NB4 (cell line): Measurements from ENCODE around the gene ARVCF.

Source experiments
- DNase-seq: peaks from one replicate; pipeline ENCODE4 v3.0.0; 2010; ENCODE audit warnings: low read depth
- H3K4me3 ChIP-seq: one replicate; pipeline ENCODE4 v1.5.1; 2011; ENCODE audit warnings: mild to moderate bottlenecking, low read depth, low read length, moderate library complexity
- MYC ChIP-seq: IDR thresholded peaks from 2 replicates; pipeline ENCODE4 v1.6.1; 2011; ENCODE audit warnings: low read depth, low read length
- POLR2A ChIP-seq: IDR thresholded peaks from 2 replicates; pipeline ENCODE4 v1.6.1; 2011; ENCODE audit warnings: mild to moderate bottlenecking; ENCODE audit not compliant: insufficient read length; ENCODE audit errors: extremely low read depth
- TF ChIP-seq, protein P1 (sequence below): IDR thresholded peaks from 2 replicates; pipeline ENCODE4 v1.6.1; 2011; ENCODE audit warnings: low read depth, low read length
- TF ChIP-seq, protein P2 (sequence below): IDR thresholded peaks from one replicate; pipeline ENCODE4 v1.5.1; 2012; ENCODE audit warnings: low read depth, low read length

The ARVCF gene

DNA sequence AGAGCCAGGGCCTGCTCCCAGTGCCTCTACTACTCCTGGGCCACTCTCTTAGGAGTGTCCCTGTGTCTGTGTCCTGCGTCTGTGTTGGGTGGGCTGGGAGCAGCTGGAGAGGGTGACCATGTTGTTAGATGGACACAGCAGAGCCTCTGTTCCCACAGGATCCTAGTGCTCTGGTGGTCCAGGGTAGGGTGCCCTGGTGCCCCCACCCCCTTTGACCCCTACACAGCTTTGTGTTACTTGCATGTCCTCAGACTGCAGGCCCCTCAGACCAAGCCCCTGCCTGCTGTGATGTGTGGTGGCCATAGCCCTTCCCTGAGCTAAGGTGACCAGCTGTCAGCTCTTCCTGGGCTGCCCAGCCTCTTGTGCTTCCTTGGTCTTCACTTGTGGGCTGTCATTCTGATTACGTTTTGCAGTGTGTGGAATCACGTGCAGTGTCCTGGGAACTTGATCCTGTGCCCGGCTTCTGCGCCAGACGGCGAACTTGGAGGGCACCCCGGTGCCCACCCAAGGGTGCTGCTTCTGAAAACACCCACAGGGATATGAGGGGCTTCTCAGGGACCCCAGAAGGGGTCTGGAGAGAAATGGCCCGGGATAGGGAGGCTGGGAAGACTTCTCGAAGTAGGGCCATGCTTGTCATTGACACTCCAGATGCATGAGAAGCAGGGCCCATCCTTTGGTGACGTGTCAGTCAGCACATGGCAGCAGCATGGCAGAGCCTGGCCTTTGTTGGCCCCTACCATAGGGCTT, 5.8 kb upstream of the ARVCF start:
- TF ChIP-seq POLR2A (no peak), MYC (0 out of 2 replicates have a peak, but pooled peaks have one; percentile 11)
- TF ChIP-seq, protein P1, sequence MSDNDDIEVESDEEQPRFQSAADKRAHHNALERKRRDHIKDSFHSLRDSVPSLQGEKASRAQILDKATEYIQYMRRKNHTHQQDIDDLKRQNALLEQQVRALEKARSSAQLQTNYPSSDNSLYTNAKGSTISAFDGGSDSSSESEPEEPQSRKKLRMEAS, result 0 out of 2 replicates have a peak, but pooled peaks have one; percentile 11
- TF ChIP-seq, protein P2, sequence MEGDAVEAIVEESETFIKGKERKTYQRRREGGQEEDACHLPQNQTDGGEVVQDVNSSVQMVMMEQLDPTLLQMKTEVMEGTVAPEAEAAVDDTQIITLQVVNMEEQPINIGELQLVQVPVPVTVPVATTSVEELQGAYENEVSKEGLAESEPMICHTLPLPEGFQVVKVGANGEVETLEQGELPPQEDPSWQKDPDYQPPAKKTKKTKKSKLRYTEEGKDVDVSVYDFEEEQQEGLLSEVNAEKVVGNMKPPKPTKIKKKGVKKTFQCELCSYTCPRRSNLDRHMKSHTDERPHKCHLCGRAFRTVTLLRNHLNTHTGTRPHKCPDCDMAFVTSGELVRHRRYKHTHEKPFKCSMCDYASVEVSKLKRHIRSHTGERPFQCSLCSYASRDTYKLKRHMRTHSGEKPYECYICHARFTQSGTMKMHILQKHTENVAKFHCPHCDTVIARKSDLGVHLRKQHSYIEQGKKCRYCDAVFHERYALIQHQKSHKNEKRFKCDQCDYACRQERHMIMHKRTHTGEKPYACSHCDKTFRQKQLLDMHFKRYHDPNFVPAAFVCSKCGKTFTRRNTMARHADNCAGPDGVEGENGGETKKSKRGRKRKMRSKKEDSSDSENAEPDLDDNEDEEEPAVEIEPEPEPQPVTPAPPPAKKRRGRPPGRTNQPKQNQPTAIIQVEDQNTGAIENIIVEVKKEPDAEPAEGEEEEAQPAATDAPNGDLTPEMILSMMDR, result no peak
- no peak for DNase-seq
- H3K4me3 ChIP-seq, result peak overlapping the region; percentile 81

DNA sequence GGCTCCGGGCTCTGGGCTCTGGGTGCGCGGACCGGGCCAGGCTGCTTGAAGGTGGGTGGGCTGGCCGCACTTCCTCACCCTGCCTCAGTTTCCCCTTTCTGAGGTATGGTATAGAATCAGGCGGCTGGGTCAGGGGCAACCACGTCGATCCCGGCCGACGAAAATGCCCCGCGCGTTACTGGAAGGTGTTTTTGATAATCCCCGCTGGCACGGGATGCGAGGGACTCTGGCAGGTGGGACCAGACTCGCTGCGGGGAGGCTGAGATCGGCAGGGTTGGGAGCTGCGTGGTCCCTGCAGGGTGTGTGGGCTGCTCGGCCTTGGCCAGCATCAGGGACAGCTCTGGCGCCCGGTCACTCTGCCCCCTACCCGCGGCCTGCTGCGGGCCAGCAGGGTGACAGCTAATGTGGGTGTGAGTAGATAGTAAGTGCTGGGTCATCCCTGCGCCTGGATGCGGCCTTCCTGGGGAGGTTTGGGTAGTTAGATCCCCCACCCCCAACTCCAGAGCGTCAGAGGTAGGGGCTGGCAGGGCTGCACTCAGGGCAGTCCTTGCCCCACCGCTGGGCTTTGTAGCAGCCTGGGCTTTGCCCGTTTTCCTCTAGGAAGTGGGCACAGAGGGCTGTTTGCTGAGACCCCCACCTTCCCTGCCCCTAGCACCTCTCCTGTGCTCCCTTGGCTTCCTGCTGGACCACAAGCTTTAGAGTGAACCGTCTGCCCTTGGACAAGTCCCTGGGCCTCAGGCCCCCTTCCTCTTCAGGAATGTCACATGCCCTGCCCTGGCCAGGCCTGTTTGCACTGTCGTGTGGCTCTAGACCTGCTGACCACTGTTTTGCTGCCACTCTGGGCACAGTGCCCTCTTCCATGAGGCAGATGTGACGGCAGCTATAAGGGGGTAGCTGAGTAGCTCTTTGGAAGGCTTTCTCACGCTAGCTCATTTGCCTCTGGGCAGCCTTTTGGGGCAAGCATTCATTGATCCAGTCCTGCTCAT, 4.9 kb upstream of the ARVCF start:
- TF ChIP-seq POLR2A (no peak), MYC (no peak)
- TF ChIP-seq, protein P2, result no peak
- TF ChIP-seq, protein P1, result no peak
- DNase-seq, result peak; percentile 33
- peak overlapping the region; percentile 81 for H3K4me3 ChIP-seq

DNA sequence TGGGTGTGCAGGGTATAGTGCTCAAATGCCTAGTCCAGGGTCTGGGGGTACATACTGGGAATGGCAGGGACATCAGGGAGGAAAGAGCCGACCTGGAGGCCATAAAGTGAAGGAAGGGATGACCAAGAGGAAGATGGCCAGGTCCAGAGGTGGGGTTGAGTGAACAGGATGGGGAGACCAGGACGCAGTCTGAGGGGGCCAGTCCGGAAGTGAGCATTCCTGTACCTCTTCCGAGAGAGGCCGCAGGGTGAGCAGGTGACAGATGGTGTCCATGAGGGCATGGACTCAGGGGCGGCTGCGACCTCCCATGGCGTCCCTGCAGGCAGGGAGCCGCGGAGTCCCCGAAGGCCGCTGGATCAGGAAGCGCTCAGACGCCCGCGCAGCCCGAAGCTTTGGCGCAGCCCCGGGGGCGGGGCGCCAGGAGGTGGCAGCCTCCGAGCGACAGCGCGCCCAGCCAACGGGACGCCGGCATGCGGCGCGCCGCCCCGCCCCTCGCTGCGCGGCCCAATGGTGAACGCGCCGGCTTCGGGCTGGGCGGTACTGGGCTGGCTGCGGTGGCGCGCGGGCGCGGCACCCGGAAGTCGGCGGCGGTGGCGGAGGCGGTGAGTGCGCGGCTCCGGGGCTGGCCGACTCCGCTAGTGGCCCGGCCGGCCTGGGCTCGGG, 4.0 kb upstream of the ARVCF start, which contains the start of gene TANGO2:
TANGO2 (plus strand) TSS at position 578 of the 663 bp plus-strand sequence. CDS start 15,689 bp downstream, outside the sequence.
- TF ChIP-seq POLR2A (peak; percentile 51), MYC (no peak)
- TF ChIP-seq, protein P2, result no peak
- TF ChIP-seq, protein P1, result 0 out of 2 replicates have a peak, but pooled peaks have one; percentile 18
- H3K4me3 ChIP-seq, result peak within 1 kb of the TSS; percentile 81
- DNase-seq, result peak; percentile 92

DNA sequence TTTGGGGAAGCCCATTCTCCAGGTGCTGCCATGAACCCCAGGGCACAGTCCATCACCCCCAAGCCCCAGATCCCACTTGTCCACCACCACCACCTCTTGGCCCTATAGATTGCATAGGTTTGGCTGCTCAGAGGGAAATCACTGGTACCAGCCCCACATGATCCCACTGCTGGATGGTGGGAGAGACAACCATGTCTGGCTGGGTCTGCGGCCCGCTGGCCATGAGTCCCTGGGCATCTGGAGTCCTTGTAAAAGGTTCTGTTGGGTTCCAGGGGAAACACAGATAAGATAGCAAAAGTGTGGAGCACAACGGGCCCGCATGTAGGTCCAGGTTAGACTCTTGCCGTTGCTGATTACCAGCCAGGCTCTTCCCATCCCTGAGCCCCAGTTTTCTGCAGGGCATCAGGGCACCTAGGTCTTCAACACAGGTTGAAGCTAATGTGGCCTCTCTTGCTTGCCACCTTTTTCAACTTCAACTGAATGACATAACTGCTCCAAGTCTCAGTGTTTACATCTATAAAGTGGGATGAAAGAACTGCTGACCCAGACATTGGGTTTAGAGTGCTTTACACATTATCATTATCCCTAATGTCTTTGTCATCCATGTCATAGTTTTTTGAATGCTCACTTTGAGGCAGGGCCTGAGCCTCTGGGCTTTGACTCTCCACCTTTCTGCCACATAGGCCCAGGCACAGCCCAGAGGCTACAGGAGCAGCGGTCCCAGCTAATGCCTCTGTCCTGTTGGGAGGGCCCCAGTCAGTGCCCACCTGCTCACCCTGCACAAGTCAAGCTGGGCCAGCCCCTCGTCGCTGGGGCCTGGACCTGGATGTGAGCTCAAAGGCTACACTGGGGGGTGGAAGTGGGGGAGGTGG, 3.3 kb upstream of the ARVCF start:
- no peak overlapping the region for H3K4me3 ChIP-seq
- TF ChIP-seq MYC (no peak), POLR2A (no peak)
- TF ChIP-seq, protein P2, result no peak
- TF ChIP-seq, protein P1, result no peak
- DNase-seq, result no peak
